ENCODE measurements around the gene NEGR1. TPM values are rescaled to one million over a fixed set of nuclear protein-coding genes. Genes with fewer than 3 reads are reported as not detected.

NEGR1 gene
- total RNA-seq, 4 donors from 2014 or later: 33.3 to 73.0 (median 54.1) TPM

- peaks cover 0 to 10% (median 0%) of the 10 kb centered on the region in 3 donors for H3K4me1 ChIP-seq
- TF ChIP-seq EP300 (IDR thresholded peaks at IDR 0.05) (no peak), CTCF (IDR thresholded peaks at IDR 0.05) (no peak), POLR2AphosphoS5 (IDR thresholded peaks at IDR 0.05) (no peak), POLR2A (IDR thresholded peaks at IDR 0.05) (no peak)
- no peak overlapping the region for H3K27ac ChIP-seq
- H3K4me3 ChIP-seq: no peak overlapping the region
- 86 to 100% methylated on average over 1 of the region's 1 CpG for WGBS, 2 donors (ENCODE audit: low coverage in 1 of 2)
- ATAC-seq: no peak
- H3K36me3 ChIP-seq: no peaks in the 10 kb centered on the region
- H3K27me3 ChIP-seq: no peaks in the 10 kb centered on the region
- H3K9me3 ChIP-seq: no peaks in the 10 kb centered on the region
These were observed 104.6 kb downstream of the NEGR1 start for GRCh38 chr1:72177711-72178110.

- Histone ChIP-seq H3K27me3 (no peaks in the 10 kb centered on the region), H3K27ac (no peak overlapping the region), H3K9me3 (no peaks in the 10 kb centered on the region), H3K4me1 (no peaks in the 10 kb centered on the region), H3K36me3 (no peaks in the 10 kb centered on the region), H3K4me3 (no peak overlapping the region)
- ATAC-seq: no peak
- TF ChIP-seq POLR2AphosphoS5 (IDR thresholded peaks at IDR 0.05) (no peak), EP300 (IDR thresholded peaks at IDR 0.05) (no peak), POLR2A (IDR thresholded peaks at IDR 0.05) (no peak)
These were observed 112.1 kb downstream of the NEGR1 start for GRCh38 chr1:72170246-72170645.

- no peaks in the 10 kb centered on the region for H3K9me3 ChIP-seq
These were observed 115.9 kb downstream of the NEGR1 start for GRCh38 chr1:72166426-72166825.

GRCh38 chr1:72150508-72150907, 131.8 kb downstream of the NEGR1 start:
- no peaks in the 10 kb centered on the region for H3K4me1 ChIP-seq
- TF ChIP-seq EP300 (IDR thresholded peaks at IDR 0.05) (no peak), POLR2AphosphoS5 (IDR thresholded peaks at IDR 0.05) (no peak), POLR2A (IDR thresholded peaks at IDR 0.05) (no peak)
- H3K27ac ChIP-seq: no peak overlapping the region
- H3K9me3 ChIP-seq: no peaks in the 10 kb centered on the region
- no peak overlapping the region for H3K4me3 ChIP-seq
- ATAC-seq: no peak
- no peaks in the 10 kb centered on the region for H3K36me3 ChIP-seq
- H3K27me3 ChIP-seq: no peaks in the 10 kb centered on the region

More at GRCh38 chr1:72166426-72166825, 115.9 kb downstream of the NEGR1 start:
- Histone ChIP-seq H3K4me3 (no peak overlapping the region), H3K4me1 (no peaks in the 10 kb centered on the region), H3K27ac (no peak overlapping the region), H3K36me3 (no peaks in the 10 kb centered on the region), H3K27me3 (no peaks in the 10 kb centered on the region)
- ATAC-seq: no peak
- 81 to 97% methylated on average over 2 of the region's 2 CpGs for WGBS, 2 donors (ENCODE audit: low coverage in 1 of 2)
- no peak for TF ChIP-seq POLR2A (IDR thresholded peaks at IDR 0.05)
- no peak for TF ChIP-seq POLR2AphosphoS5 (IDR thresholded peaks at IDR 0.05)
- no peak for TF ChIP-seq CTCF (IDR thresholded peaks at IDR 0.05)

- no peak for ATAC-seq
These were observed 140.5 kb downstream of the NEGR1 start for GRCh38 chr1:72141875-72142274.

More at GRCh38 chr1:72141875-72142274, 140.5 kb downstream of the NEGR1 start:
- 93% methylated on average over 4 of the region's 4 CpGs for WGBS, 2 donors (ENCODE audit: low coverage in 1 of 2)
- Histone ChIP-seq H3K4me1 (no peaks in the 10 kb centered on the region), H3K27me3 (no peaks in the 10 kb centered on the region), H3K27ac (no peak overlapping the region), H3K36me3 (no peaks in the 10 kb centered on the region), H3K4me3 (no peak overlapping the region), H3K9me3 (peaks cover 0 to 12% (median 0%) of the 10 kb centered on the region in 3 donors)
- TF ChIP-seq POLR2A (IDR thresholded peaks at IDR 0.05) (no peak), POLR2AphosphoS5 (IDR thresholded peaks at IDR 0.05) (no peak), EP300 (IDR thresholded peaks at IDR 0.05) (no peak), CTCF (IDR thresholded peaks at IDR 0.05) (no peak)

All from gastroesophageal sphincter (tissue), 4 donors.